ENCODE data around the gene APC2. TPM values are rescaled to one million over a fixed set of nuclear protein-coding genes. Genes with fewer than 3 reads are reported as not detected.
A peak's percentile ranks its signal among the peaks of the same experiment; 100 is the strongest.

The APC2 gene
- total RNA-seq, 1 experiment from 2014 or later, result 1.4 TPM

GRCh38 chr19:1408300-1409203 lies 41.4 kb upstream of the APC2 start (continued):
- no peak for TF ChIP-seq ZNF512 (CRISPR knock-in tag; IDR thresholded peaks at IDR 0.05; ENCODE audit: borderline replicate concordance)
- TF ChIP-seq ZNF138 (CRISPR knock-in tag; conservative IDR thresholded peaks at IDR 0.05), result no peak
- TF ChIP-seq CREM (CRISPR knock-in tag; IDR thresholded peaks at IDR 0.05), result no peak
- TF ChIP-seq MXD4 (CRISPR knock-in tag; IDR thresholded peaks at IDR 0.05; ENCODE audit: borderline replicate concordance), result no peak
- TF ChIP-seq MYBL2 (CRISPR knock-in tag; IDR thresholded peaks at IDR 0.05), result no peak
- no peak; the same call in 1 of the 2 replicates for TF ChIP-seq ARID4B (CRISPR knock-in tag; IDR thresholded peaks at IDR 0.05; ENCODE audit: borderline replicate concordance)
- TF ChIP-seq STAT6 (CRISPR knock-in tag; conservative IDR thresholded peaks at IDR 0.05; ENCODE audit: low read depth), result no peak
- 0 out of 2 replicates have a peak, but pooled peaks have one; percentile 40 for TF ChIP-seq E2F5 (CRISPR knock-in tag; IDR thresholded peaks at IDR 0.05)
- no peak for TF ChIP-seq ZNF416 (CRISPR knock-in tag; IDR thresholded peaks at IDR 0.05)
- TF ChIP-seq MAX (CRISPR knock-in tag; IDR thresholded peaks at IDR 0.05), result peak; percentile 80; the same call in 1 of the 2 replicates
- no peak for TF ChIP-seq CTCF (IDR thresholded peaks at IDR 0.05)
- no peak for TF ChIP-seq ZNF121 (CRISPR knock-in tag; IDR thresholded peaks at IDR 0.05)
- TF ChIP-seq ZNF423 (CRISPR knock-in tag; IDR thresholded peaks at IDR 0.05), result no peak
- no peak for TF ChIP-seq AFF4 (CRISPR knock-in tag; IDR thresholded peaks at IDR 0.05; ENCODE audit: borderline replicate concordance)
- TF ChIP-seq CDX4 (CRISPR knock-in tag; IDR thresholded peaks at IDR 0.05; ENCODE audit: borderline replicate concordance), result no peak
- no peak for TF ChIP-seq HMGA2 (CRISPR knock-in tag; IDR thresholded peaks at IDR 0.05)
- TF ChIP-seq IRF2 (CRISPR knock-in tag; IDR thresholded peaks at IDR 0.05; ENCODE audit: borderline replicate concordance, low read depth), result no peak
- TF ChIP-seq ZNF396 (CRISPR knock-in tag; IDR thresholded peaks at IDR 0.05; ENCODE audit: borderline replicate concordance), result no peak
- TF ChIP-seq FOXK1 (CRISPR knock-in tag; IDR thresholded peaks at IDR 0.05), result peak; percentile 20
- no peak for TF ChIP-seq NFE2L1 (CRISPR knock-in tag; IDR thresholded peaks at IDR 0.05)
- TF ChIP-seq TCF7 (CRISPR knock-in tag; IDR thresholded peaks at IDR 0.05; ENCODE audit: low read depth), result no peak
- TF ChIP-seq RORB (CRISPR knock-in tag; IDR thresholded peaks at IDR 0.05), result no peak

Data from WTC11 (cell line).